Heart left ventricle (tissue), 16 donors: ENCODE results near the gene SOBP. TPM values are rescaled to one million over a fixed set of nuclear protein-coding genes. Genes with fewer than 3 reads are reported as not detected.

Experiments
- ATAC-seq, 4 donors: fragments of 200-7000 bp; cut with Tn5 transposase; one replicate each; pipeline ENCODE4 v1.9.1; 2020 to 2022; ENCODE audit warnings: moderate library complexity in 4 of 4, mild to moderate bottlenecking in 3 of 4, moderate number of reproducible peaks in 1 of 4
- DNase-seq, 5 donors: peaks; one replicate each; pipeline ENCODE4 v3.0.0-alpha.2; 2020
- H3K27ac ChIP-seq, 12 donors: fragments of 200-600 bp; sonication (generic) in 4 of 12; one replicate each; pipeline versions ENCODE4 v1.5.0 to v1.8.0; 2016 to 2022; ENCODE audit warnings: mild to moderate bottlenecking in 2 of 12
- H3K27me3 ChIP-seq, 9 donors: fragments of 200-600 bp; sonication (generic) in 2 of 9; one replicate each; pipeline versions ENCODE4 v1.5.1 to v1.8.0; 2016 to 2022; ENCODE audit warnings: mild to moderate bottlenecking in 3 of 9
- H3K36me3 ChIP-seq, 9 donors: fragments of 200-600 bp; sonication (generic) in 2 of 9; one replicate each; pipeline versions ENCODE4 v1.5.0 to v1.8.0; 2018 to 2022; ENCODE audit warnings: mild to moderate bottlenecking in 2 of 9
- H3K4me1 ChIP-seq, 12 donors: fragments of 200-600 bp; sonication (generic) in 4 of 12; one replicate each; pipeline versions ENCODE4 v1.5.0 to v1.8.0; 2016 to 2022; ENCODE audit warnings: mild to moderate bottlenecking in 3 of 12
- H3K4me3 ChIP-seq, 12 donors: fragments of 200-600 bp; sonication (generic) in 4 of 12; one replicate each; pipeline versions ENCODE4 v1.5.0 to v1.8.0; 2017 to 2022; ENCODE audit warnings: mild to moderate bottlenecking in 9 of 12, moderate library complexity in 4 of 12
- H3K9me3 ChIP-seq, 12 donors: fragments of 200-600 bp; sonication (generic) in 4 of 12; one replicate each; pipeline versions ENCODE4 v1.5.0 to v1.8.0; 2016 to 2022; ENCODE audit warnings: mild to moderate bottlenecking in 1 of 12
- POLR2A ChIP-seq, 2 donors: fragments of 450-650 bp; IDR thresholded peaks; one replicate each; pipeline ENCODE4 v1.6.1; 2017; ENCODE audit warnings: antibody characterized with exemption in 2 of 2, mild to moderate bottlenecking in 2 of 2, moderate library complexity in 2 of 2
- WGBS, 4 donors: extraction: QIAGEN DNeasy Blood & Tissue Kit in 2 of 4; methylation state at CpG; one replicate each; pipeline versions ENCODE4 v1.1.5 to v1.1.7; 2013 to 2018; 5-methylcytosine and 5-hydroxymethylcytosine counted together
- intact Hi-C, 10 donors: fragments of 100-400 bp; cut with DNase I; formaldehyde crosslinking; loops; one replicate each; pipeline versions ENCODE4 v1.11.1 to v1.14.2; 2022
- polyA plus RNA-seq, 2 donors: library from polyadenylated mRNA; stranded (reverse); fragments of 200-250 nt; gene quantifications; one replicate each; pipeline ENCODE4 v1.2.3, GENCODE V29; 2013
- total RNA-seq, 9 donors: library from RNA; depleted of rRNA in 2 of 9; stranded (reverse); fragments of >200 nt in 2 of 9; fragmentation: NEBNext Ultra II Directional in 3 of 9; extraction: Animal tissue kit (Norgen Biotek cat#: 25700) in 3 of 9; gene quantifications; one replicate each; pipeline versions ENCODE4 v1.1.0 to v1.2.4, GENCODE V29; 2016 to 2023
- TF ChIP-seq, protein P1 (sequence below), 12 donors: fragments of 200-600 bp; sonication (generic) in 4 of 12; IDR thresholded peaks; one replicate each; pipeline versions ENCODE4 v1.5.0 to v1.8.0; 2018 to 2022; ENCODE audit warnings: antibody characterized with exemption in 12 of 12, mild to moderate bottlenecking in 5 of 12
- donor health status: ischemic (EF 13 %, LVEDD 7.1; RV severe dilation, severe dysfunction).
- donor health status: healthy with polysubstance abuse.
- donor health status: DM: no; HTN: yes; CAD: no.
- donor health status: DM: no; HTN: no; CAD: no.
- donor health status: ischemic (EF 25% LVEDD 6.9; RV normal size, moderate dysfunction).
- donor health status: ischemic (EF 25% LVEDD 5.7; RV mildly dilated, moderate dysfunction).
- donor health status: healthy.
- donor health status: DM: yes; HTN: yes; CAD: no.
- donor health status: ischemic (EF 35%, LVEDD 5.7; RV mildly dilated, moderate dysfunction).
- donor health status: nonischemic (EF 11% LVEDD 7.7; RV severe dilation, severe dysfunction).
- donor health status: DM: yes; HTN: yes; CAD: no.
- donor health status: PGD.
- donor health status: ischemic (EF 29% LVEDD 5.4; RV normal size, mild dysfunction).
- donor health status: nonischemic (EF 23%, LVEDD 6.1; RV moderate dilation, normal function).

The SOBP gene
- total and polyA plus RNA-seq, 11 donors, result 10.6 to 24.9 (median 16.4) TPM

DNA sequence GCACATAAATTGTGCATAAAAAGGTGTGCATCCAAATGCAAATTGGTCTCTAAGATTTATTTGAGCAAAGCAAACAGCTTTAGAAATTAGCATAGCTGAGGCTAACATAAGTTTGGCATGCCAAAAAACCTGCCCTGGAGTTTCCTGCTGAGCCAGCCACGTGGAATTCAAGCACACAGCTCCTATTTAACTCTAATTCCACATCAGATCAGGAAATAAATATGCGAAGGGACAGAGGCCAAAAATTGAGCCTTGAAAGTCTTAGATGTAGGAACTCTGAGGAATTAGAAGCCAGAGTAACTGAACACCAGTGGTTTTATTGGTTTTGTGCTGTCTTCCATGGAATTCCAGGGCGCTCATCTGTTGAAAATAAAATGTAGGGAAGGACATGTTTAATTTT lies 19.6 kb downstream of the SOBP start:
- WGBS, 4 donors, result 26 to 64% (median 55%) methylated on average over 3 of the region's 3 CpGs
- ATAC-seq, result no peak
- no peaks in the 10 kb centered on the region for H3K27me3 ChIP-seq
- peaks cover 0 to 32% (median 10%) of the 10 kb centered on the region in 9 donors for H3K36me3 ChIP-seq
- no peak for DNase-seq
- no peak overlapping the region for H3K4me3 ChIP-seq
- intact Hi-C loops, result no loop called here
- H3K9me3 ChIP-seq, result peaks cover 0 to under 1% (median 0%) of the 10 kb centered on the region in 12 donors
- peak overlapping the region in 2 of 12 donors; percentile 5 to 13 for H3K27ac ChIP-seq
- peaks cover 0 to 48% (median 23%) of the 10 kb centered on the region in 12 donors for H3K4me1 ChIP-seq
- no peak for TF ChIP-seq POLR2A (IDR thresholded peaks at IDR 0.05)
- TF ChIP-seq, protein P1, sequence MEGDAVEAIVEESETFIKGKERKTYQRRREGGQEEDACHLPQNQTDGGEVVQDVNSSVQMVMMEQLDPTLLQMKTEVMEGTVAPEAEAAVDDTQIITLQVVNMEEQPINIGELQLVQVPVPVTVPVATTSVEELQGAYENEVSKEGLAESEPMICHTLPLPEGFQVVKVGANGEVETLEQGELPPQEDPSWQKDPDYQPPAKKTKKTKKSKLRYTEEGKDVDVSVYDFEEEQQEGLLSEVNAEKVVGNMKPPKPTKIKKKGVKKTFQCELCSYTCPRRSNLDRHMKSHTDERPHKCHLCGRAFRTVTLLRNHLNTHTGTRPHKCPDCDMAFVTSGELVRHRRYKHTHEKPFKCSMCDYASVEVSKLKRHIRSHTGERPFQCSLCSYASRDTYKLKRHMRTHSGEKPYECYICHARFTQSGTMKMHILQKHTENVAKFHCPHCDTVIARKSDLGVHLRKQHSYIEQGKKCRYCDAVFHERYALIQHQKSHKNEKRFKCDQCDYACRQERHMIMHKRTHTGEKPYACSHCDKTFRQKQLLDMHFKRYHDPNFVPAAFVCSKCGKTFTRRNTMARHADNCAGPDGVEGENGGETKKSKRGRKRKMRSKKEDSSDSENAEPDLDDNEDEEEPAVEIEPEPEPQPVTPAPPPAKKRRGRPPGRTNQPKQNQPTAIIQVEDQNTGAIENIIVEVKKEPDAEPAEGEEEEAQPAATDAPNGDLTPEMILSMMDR (IDR thresholded peaks at IDR 0.05), result no peak

DNA sequence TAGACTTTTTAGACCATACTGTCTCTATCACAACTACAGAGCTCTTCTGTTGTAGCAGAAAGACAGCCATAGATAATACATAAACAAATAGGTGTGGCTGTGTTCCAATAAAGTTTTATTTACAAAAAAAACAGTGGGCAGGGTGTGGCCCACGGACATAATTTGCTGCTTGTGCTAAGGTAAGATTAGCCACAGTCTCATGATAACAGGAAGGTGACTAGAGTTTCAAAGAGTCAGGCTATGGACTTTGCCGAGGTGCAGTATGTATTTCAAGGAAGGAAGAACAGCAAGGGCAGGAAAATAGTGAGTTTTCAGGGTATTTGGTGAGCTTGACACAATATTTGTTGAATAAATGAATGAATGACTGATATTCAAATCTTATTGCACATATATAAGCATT lies 20.2 kb downstream of the SOBP start:
- Histone ChIP-seq H3K9me3 (peaks cover 0 to 6% (median 0%) of the 10 kb centered on the region in 12 donors), H3K27ac (peak overlapping the region in 2 of 12 donors; percentile 5 to 13), H3K36me3 (peaks cover 0 to 36% (median 10%) of the 10 kb centered on the region in 9 donors), H3K4me1 (peaks cover 0 to 43% (median 21%) of the 10 kb centered on the region in 12 donors), H3K27me3 (no peaks in the 10 kb centered on the region), H3K4me3 (no peak overlapping the region)
- TF ChIP-seq, protein P1 (IDR thresholded peaks at IDR 0.05), result no peak
- TF ChIP-seq POLR2A (IDR thresholded peaks at IDR 0.05), result no peak
- ATAC-seq, result no peak
- 61 to 73% (median 71%) methylated on average over 2 of the region's 2 CpGs for WGBS, 4 donors
- DNase-seq, result no peak
- intact Hi-C loops, result no loop called here

DNA sequence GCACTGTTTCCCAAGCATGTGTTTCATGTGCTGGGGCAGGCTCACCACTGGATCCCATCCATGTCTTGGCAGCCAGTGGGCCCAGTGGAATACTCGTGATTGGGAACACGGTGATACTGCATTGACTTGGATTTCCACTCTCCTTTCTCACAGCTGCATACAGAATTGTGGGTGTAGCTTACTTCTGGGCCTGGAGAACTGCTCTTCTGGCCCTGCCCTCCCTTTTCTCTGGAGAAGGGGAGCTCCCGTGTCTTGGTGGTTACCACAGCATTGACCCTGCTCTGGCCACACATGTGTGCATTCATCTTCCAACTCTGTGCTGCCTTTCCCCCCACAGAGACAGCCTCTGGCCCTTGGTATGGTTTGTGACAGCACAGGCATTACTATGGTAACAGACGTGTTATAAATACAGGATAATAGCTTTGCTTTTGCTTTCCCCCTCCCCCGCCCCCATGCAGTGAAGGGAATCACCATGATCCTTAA lies 21.6 kb downstream of the SOBP start:
- 43 to 56% (median 51%) methylated on average over 5 of the region's 5 CpGs for WGBS, 4 donors
- no peak overlapping the region for H3K4me3 ChIP-seq
- intact Hi-C loops, result loop anchor here in 1 of 10 donors (1.0 kb wide), 1 partner anchor 12 kb away; no protein-coding TSS in a partner anchor
- TF ChIP-seq, protein P1 (IDR thresholded peaks at IDR 0.05), result no peak
- no peak for TF ChIP-seq POLR2A (IDR thresholded peaks at IDR 0.05)
- H3K36me3 ChIP-seq, result peaks cover 0 to 36% (median 4%) of the 10 kb centered on the region in 9 donors
- DNase-seq (peak; percentile 63 to 80 (median 71)), ATAC-seq (peak; percentile 92 to 94 (median 93))
- peaks cover 0 to 20% (median 0%) of the 10 kb centered on the region in 12 donors for H3K9me3 ChIP-seq
- H3K4me1 ChIP-seq, result peaks cover 0 to 43% (median 21%) of the 10 kb centered on the region in 12 donors
- H3K27me3 ChIP-seq, result no peaks in the 10 kb centered on the region
- peak overlapping the region in 8 of 12 donors; percentile 6 to 53 (median 33) for H3K27ac ChIP-seq

DNA sequence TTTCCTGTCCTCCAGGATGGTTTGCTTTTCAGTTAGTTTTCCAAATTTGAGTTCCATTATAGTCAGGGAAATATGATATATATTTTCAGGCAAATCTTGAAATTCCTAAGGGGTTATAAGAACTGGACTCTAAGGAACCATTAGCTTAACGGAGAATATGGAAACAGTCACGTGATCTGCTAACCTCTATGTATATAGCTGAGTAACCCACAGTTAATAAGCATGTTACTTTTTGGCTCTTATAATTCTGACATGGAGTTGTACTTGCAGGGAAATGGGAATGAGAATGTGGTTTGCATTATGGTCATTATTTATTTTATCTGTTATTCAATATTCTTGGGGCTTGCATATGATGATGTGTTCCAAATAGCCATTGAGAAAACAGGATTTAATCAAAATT lies 23.3 kb downstream of the SOBP start:
- Histone ChIP-seq H3K27ac (no peak overlapping the region), H3K36me3 (peaks cover 0 to 28% (median 4%) of the 10 kb centered on the region in 9 donors), H3K27me3 (no peaks in the 10 kb centered on the region), H3K4me3 (no peak overlapping the region), H3K9me3 (peaks cover 0 to 30% (median 0%) of the 10 kb centered on the region in 12 donors), H3K4me1 (peaks cover 0 to 43% (median 21%) of the 10 kb centered on the region in 12 donors)
- WGBS, 4 donors, result 81 to 96% (median 86%) methylated on average over 2 of the region's 2 CpGs
- DNase-seq (no peak), ATAC-seq (no peak)
- intact Hi-C loops, result no loop called here
- no peak for TF ChIP-seq POLR2A (IDR thresholded peaks at IDR 0.05)
- TF ChIP-seq, protein P1 (IDR thresholded peaks at IDR 0.05), result no peak
